GM23338 (cell line): Measurements from ENCODE around the gene SPTA1. TPM values are rescaled to one million over a fixed set of nuclear protein-coding genes. Genes with fewer than 3 reads are reported as not detected.
A peak's percentile ranks its signal among the peaks of the same experiment; 100 is the strongest.

Experiments
- ATAC-seq: fragments of 200-7000 bp; cut with Tn5 transposase; 3 replicates; pipeline ENCODE4 v1.9.1; 2020
- DNase-seq: peaks from one replicate; pipeline ENCODE4 v3.0.0-alpha.2; 2015; ENCODE audit warnings: low spot score
- H2AFZ ChIP-seq: fragments of 200-600 bp; sonication (generic); 2 replicates; pipeline ENCODE4 v1.8.0; 2016; ENCODE audit warnings: antibody characterized with exemption, mild to moderate bottlenecking, moderate library complexity
- H3F3A ChIP-seq: fragments of 200-600 bp; sonication (generic); replicated peaks from 2 replicates; pipeline ENCODE4 v1.8.0; 2017; ENCODE audit warnings: antibody characterized with exemption, mixed run types, low read depth
- H3K27ac ChIP-seq: fragments of 200-600 bp; sonication (generic); 2 replicates; pipeline ENCODE4 v1.6.1; 2016; ENCODE audit warnings: low read depth
- H3K27me3 ChIP-seq: fragments of 200-600 bp; sonication (generic); 2 replicates; pipeline ENCODE4 v1.8.0; 2016; ENCODE audit warnings: mild to moderate bottlenecking, mixed run types, moderate library complexity; ENCODE audit not compliant: insufficient read depth
- H3K36me3 ChIP-seq: fragments of 200-600 bp; sonication (generic); 2 replicates; pipeline ENCODE4 v1.8.0; 2016; ENCODE audit warnings: mild to moderate bottlenecking; ENCODE audit not compliant: insufficient read depth
- H3K4me1 ChIP-seq: fragments of 200-600 bp; sonication (generic); 2 replicates; pipeline ENCODE4 v1.8.0; 2016; ENCODE audit warnings: mild to moderate bottlenecking, moderate library complexity; ENCODE audit not compliant: insufficient read depth
- H3K4me2 ChIP-seq: fragments of 200-600 bp; sonication (generic); 2 replicates; pipeline ENCODE4 v1.7.1; 2017; ENCODE audit warnings: mixed run types
- H3K4me3 ChIP-seq: fragments of 200-600 bp; sonication (generic); 2 replicates; pipeline ENCODE4 v1.6.1; 2016; ENCODE audit warnings: mixed run types
- H3K79me2 ChIP-seq: fragments of 200-600 bp; sonication (generic); replicated peaks from 2 replicates; pipeline ENCODE4 v1.8.0; 2017; ENCODE audit warnings: mild to moderate bottlenecking; ENCODE audit not compliant: insufficient read depth
- H3K9me2 ChIP-seq: fragments of 200-600 bp; sonication (generic); 2 replicates; pipeline ENCODE4 v1.8.0; 2017; ENCODE audit not compliant: insufficient read depth
- H4K20me1 ChIP-seq: fragments of 200-600 bp; sonication (generic); replicated peaks from 2 replicates; pipeline ENCODE4 v1.8.0; 2017; ENCODE audit warnings: mild to moderate bottlenecking; ENCODE audit not compliant: insufficient read depth
- H3K27ac Mint-ChIP-seq: 2 replicates; pipeline ENCODE4 v1.8.0; 2020; ENCODE audit warnings: inconsistent platforms, mild to moderate bottlenecking, moderate library complexity, mixed read lengths
- H3K27me3 Mint-ChIP-seq: 3 replicates; pipeline ENCODE4 v1.8.0; 2022; ENCODE audit warnings: low read depth, mild to moderate bottlenecking, moderate library complexity, mixed read lengths, inconsistent platforms; ENCODE audit not compliant: insufficient read depth, poor library complexity
- H3K36me3 Mint-ChIP-seq: 3 replicates; pipeline ENCODE4 v1.8.0; 2021; ENCODE audit warnings: low read depth, mild to moderate bottlenecking, inconsistent platforms, moderate library complexity, mixed read lengths
- H3K4me1 Mint-ChIP-seq: 3 replicates; pipeline ENCODE4 v1.8.0; 2020; ENCODE audit warnings: mild to moderate bottlenecking, inconsistent platforms, mixed read lengths
- H3K4me3 Mint-ChIP-seq: 3 replicates; pipeline ENCODE4 v1.8.0; 2021; ENCODE audit warnings: moderate library complexity, mild to moderate bottlenecking, inconsistent platforms, mixed read lengths
- H3K9me3 Mint-ChIP-seq: 3 replicates; pipeline ENCODE4 v1.8.0; 2020; ENCODE audit warnings: moderate library complexity, mild to moderate bottlenecking, inconsistent platforms, mixed read lengths
- CREB1 ChIP-seq: fragments of 250-450 bp; sonication (Bioruptor Pico); IDR thresholded peaks from 2 replicates; pipeline ENCODE4 v1.5.0; 2020; ENCODE audit warnings: low read depth, mild to moderate bottlenecking, moderate library complexity
- EZH2 ChIP-seq: fragments of 200-600 bp; sonication (generic); IDR thresholded peaks from one replicate; pipeline ENCODE4 v1.8.0; 2017; ENCODE audit warnings: antibody characterized with exemption, mild to moderate bottlenecking, low read depth; ENCODE audit not compliant: unreplicated experiment
- EZH2phosphoT487 ChIP-seq: fragments of 200-600 bp; sonication (generic); IDR thresholded peaks from one replicate; pipeline ENCODE4 v1.8.1; 2018; ENCODE audit warnings: antibody characterized with exemption; ENCODE audit not compliant: unreplicated experiment
- JUNB ChIP-seq: IDR thresholded peaks from one replicate; pipeline ENCODE4 v1.6.1; 2016; ENCODE audit warnings: antibody characterized with exemption; ENCODE audit not compliant: unreplicated experiment
- NANOG ChIP-seq: IDR thresholded peaks from 2 replicates; pipeline ENCODE4 v1.6.1; 2016; ENCODE audit warnings: antibody characterized with exemption, borderline replicate concordance
- POLR2AphosphoS5 ChIP-seq: IDR thresholded peaks from 2 replicates; pipeline ENCODE4 v1.6.1; 2016; ENCODE audit warnings: antibody characterized with exemption, low read depth
- REST ChIP-seq: IDR thresholded peaks from one replicate; pipeline ENCODE4 v1.6.1; 2018; ENCODE audit warnings: antibody characterized with exemption; ENCODE audit not compliant: unreplicated experiment
- STAT1 ChIP-seq: IDR thresholded peaks from one replicate; pipeline ENCODE4 v1.6.1; 2016; ENCODE audit warnings: antibody characterized with exemption; ENCODE audit not compliant: unreplicated experiment
- ZNF114 ChIP-seq: fragments of 250-450 bp; sonication (Bioruptor Pico); IDR thresholded peaks from 2 replicates; pipeline ENCODE4 v1.5.0; 2020; ENCODE audit warnings: mild to moderate bottlenecking, moderate library complexity
- ZNF331 ChIP-seq: fragments of 250-450 bp; sonication (Bioruptor Pico); IDR thresholded peaks from 2 replicates; pipeline ENCODE4 v1.5.0; 2020; ENCODE audit warnings: low read depth, mild to moderate bottlenecking, moderate library complexity
- ZNF462 ChIP-seq: fragments of 250-450 bp; sonication (Bioruptor Pico); IDR thresholded peaks from 2 replicates; pipeline ENCODE4 v1.5.0; 2020; ENCODE audit warnings: mild to moderate bottlenecking, moderate library complexity
- polyA plus RNA-seq: library from polyadenylated mRNA; unstranded; fragments of >200 nt; fragmentation: Nextera tagmentation; extraction: Ambion mirVana; gene quantifications from 2 replicates; pipeline ENCODE4 v1.2.1, GENCODE V29; 2016
- total RNA-seq: library from RNA; depleted of rRNA; stranded (reverse); fragments of >200 nt; shearing (Covaris generic); gene quantifications from 2 replicates; pipeline ENCODE4 v1.2.3, GENCODE V29; 2014

The SPTA1 gene
- total and polyA plus RNA-seq, 2 experiments from 2014 or later: not detected

GRCh38 chr1:158654571-158654970, 31.9 kb downstream of the SPTA1 start:
- H4K20me1 ChIP-seq: no peaks in the 10 kb centered on the region
- peak overlapping the region; percentile 33; the same call in 1 of the 2 replicates for H3K27ac Mint-ChIP-seq
- ATAC-seq (no peak), DNase-seq (peak; percentile 5)
- no peaks in the 10 kb centered on the region for H3K79me2 ChIP-seq
- no peaks in the 10 kb centered on the region for H3K4me1 Mint-ChIP-seq
- H3K27me3 ChIP-seq: no peaks in the 10 kb centered on the region
- no peaks in the 10 kb centered on the region for H3K36me3 Mint-ChIP-seq
- no peak overlapping the region for H3K4me2 ChIP-seq
- no peak overlapping the region for H3K27ac ChIP-seq
- H3K9me2 ChIP-seq: no peaks in the 10 kb centered on the region
- no peaks in the 10 kb centered on the region for H3K4me1 ChIP-seq
- TF ChIP-seq NANOG (no peak), ZNF462 (no peak), EZH2 (no peak), STAT1 (no peak), REST (no peak), EZH2phosphoT487 (no peak), ZNF114 (CRISPR knock-in tag) (no peak), JUNB (no peak), CREB1 (CRISPR knock-in tag) (no peak), ZNF331 (CRISPR knock-in tag) (no peak), POLR2AphosphoS5 (no peak)
- no peaks in the 10 kb centered on the region for H3F3A ChIP-seq
- H3K4me3 Mint-ChIP-seq: no peak overlapping the region
- no peaks in the 10 kb centered on the region for H3K36me3 ChIP-seq
- no peaks in the 10 kb centered on the region for H3K9me3 Mint-ChIP-seq
- no peaks in the 10 kb centered on the region for H3K27me3 Mint-ChIP-seq
- no peak overlapping the region for H3K4me3 ChIP-seq
- H2AFZ ChIP-seq: peak overlapping the region; percentile 80
